Liver (tissue), 9 donors: ENCODE data around the gene MST1R. TPM values are rescaled to one million over a fixed set of nuclear protein-coding genes. Genes with fewer than 3 reads are reported as not detected.

ENCODE experiments used
- DNase-seq: peaks from one replicate; pipeline ENCODE4 v3.0.0-alpha.2; 2017; ENCODE audit warnings: low spot score
- H3K27ac ChIP-seq, 2 donors: one replicate each; pipeline ENCODE4 v1.7.0; 2013; ENCODE audit warnings: inconsistent platforms in 2 of 2, low read length in 2 of 2, control low read depth in 1 of 2, low read depth in 1 of 2, mild to moderate bottlenecking in 1 of 2
- H3K27me3 ChIP-seq, 4 donors: one replicate each; pipeline versions ENCODE4 v1.6.1 to v1.7.0; 2013; ENCODE audit warnings: low read length in 3 of 4, inconsistent platforms in 1 of 4, mild to moderate bottlenecking in 1 of 4, moderate library complexity in 1 of 4; ENCODE audit not compliant: control insufficient read depth in 4 of 4, insufficient read depth in 4 of 4
- H3K36me3 ChIP-seq, 4 donors: one replicate each; pipeline versions ENCODE4 v1.6.1 to v1.7.0; 2013; ENCODE audit warnings: low read length in 3 of 4, mild to moderate bottlenecking in 3 of 4, low read depth in 1 of 4, moderate library complexity in 1 of 4; ENCODE audit not compliant: control insufficient read depth in 4 of 4, insufficient read depth in 3 of 4
- H3K4me1 ChIP-seq, 4 donors: one replicate each; pipeline versions ENCODE4 v1.6.1 to v1.7.0; 2013; ENCODE audit warnings: low read length in 3 of 4, mild to moderate bottlenecking in 3 of 4, moderate library complexity in 1 of 4; ENCODE audit not compliant: control insufficient read depth in 4 of 4, insufficient read depth in 4 of 4
- H3K4me3 ChIP-seq, 3 donors: one replicate each; pipeline versions ENCODE4 v1.6.1 to v1.7.0; 2013; ENCODE audit warnings: low read length in 3 of 3, control low read depth in 1 of 3, low read depth in 1 of 3, mild to moderate bottlenecking in 1 of 3
- H3K9ac ChIP-seq, 2 donors: one replicate each; pipeline ENCODE4 v1.7.0; 2013; ENCODE audit warnings: low read length in 2 of 2, mild to moderate bottlenecking in 2 of 2, moderate library complexity in 2 of 2, control low read depth in 1 of 2, low read depth in 1 of 2
- H3K9me3 ChIP-seq, 4 donors: one replicate each; pipeline versions ENCODE4 v1.6.1 to v1.7.0; 2013; ENCODE audit warnings: low read length in 3 of 4; ENCODE audit not compliant: control insufficient read depth in 4 of 4
- HNF4A ChIP-seq, 2 donors: conservative IDR thresholded peaks; 2 replicates each; pipeline ENCODE4 v1.6.1; 2016; ENCODE audit warnings: antibody characterized with exemption in 2 of 2, mild to moderate bottlenecking in 2 of 2
- HNF4G ChIP-seq: IDR thresholded peaks from 2 replicates; pipeline ENCODE4 v1.6.1; 2016; ENCODE audit warnings: antibody characterized with exemption
- JUND ChIP-seq, 2 donors: IDR thresholded peaks; 2 replicates each; pipeline ENCODE4 v1.6.1; 2016; ENCODE audit warnings: antibody characterized with exemption in 2 of 2
- MAX ChIP-seq: IDR thresholded peaks from 2 replicates; pipeline ENCODE4 v1.6.1; 2016; ENCODE audit warnings: antibody characterized with exemption
- NR2F2 ChIP-seq: IDR thresholded peaks from 2 replicates; pipeline ENCODE4 v1.6.1; 2016; ENCODE audit warnings: antibody characterized with exemption
- RAD21 ChIP-seq, 2 donors: IDR thresholded peaks; 2 replicates each; pipeline ENCODE4 v1.6.1; 2016; ENCODE audit warnings: antibody characterized with exemption in 2 of 2, mild to moderate bottlenecking in 2 of 2
- RXRA ChIP-seq, 2 donors: IDR thresholded peaks; 2 replicates each; pipeline ENCODE4 v1.6.1; 2017 to 2018; ENCODE audit warnings: antibody characterized with exemption in 2 of 2, mild to moderate bottlenecking in 1 of 2
- SP1 ChIP-seq: IDR thresholded peaks from 2 replicates; pipeline ENCODE4 v1.6.1; 2018; ENCODE audit warnings: antibody characterized with exemption, mild to moderate bottlenecking
- TAF1 ChIP-seq: conservative IDR thresholded peaks from 2 replicates; pipeline ENCODE4 v1.6.1; 2016; ENCODE audit warnings: antibody characterized with exemption, mild to moderate bottlenecking
- ZBTB33 ChIP-seq: IDR thresholded peaks from 2 replicates; pipeline ENCODE4 v1.6.1; 2016; ENCODE audit warnings: antibody characterized with exemption
- WGBS: extraction: QIAGEN DNeasy Blood & Tissue Kit; methylation state at CpG from one replicate; pipeline ENCODE4 v1.1.7; 2013; 5-methylcytosine and 5-hydroxymethylcytosine counted together
- polyA plus RNA-seq, 2 donors: library from polyadenylated mRNA; stranded (reverse) in 1 of 2; unstranded in 1 of 2; fragments of 200-250 nt in 1 of 2; fragments of >200 nt in 1 of 2; fragmentation: Nextera tagmentation in 1 of 2; extraction: Ambion mirVana in 1 of 2; gene quantifications; one replicate each; pipeline versions ENCODE4 v1.2.1 to v1.2.3, GENCODE V29; 2013 to 2015
- total RNA-seq, 2 donors: library from RNA; depleted of rRNA; stranded (reverse); fragments of >200 nt; gene quantifications; one replicate each; pipeline ENCODE4 v1.2.3, GENCODE V29; 2014
- TF ChIP-seq, protein P1 (sequence below): fragments of 150-350 bp; IDR thresholded peaks from 2 replicates; pipeline ENCODE4 v1.5.1; 2017; ENCODE audit warnings: improper control_type of control experiment, low read depth, low read length; ENCODE audit not compliant: missing input control
- donor health status: healthy.
- donor health status: healthy.
- donor health status: healthy.
- donor health status: healthy.
- donor health status: healthy.

The MST1R gene
- total and polyA plus RNA-seq, 4 donors = 0.10 to 0.56 (median 0.33) TPM

DNA sequence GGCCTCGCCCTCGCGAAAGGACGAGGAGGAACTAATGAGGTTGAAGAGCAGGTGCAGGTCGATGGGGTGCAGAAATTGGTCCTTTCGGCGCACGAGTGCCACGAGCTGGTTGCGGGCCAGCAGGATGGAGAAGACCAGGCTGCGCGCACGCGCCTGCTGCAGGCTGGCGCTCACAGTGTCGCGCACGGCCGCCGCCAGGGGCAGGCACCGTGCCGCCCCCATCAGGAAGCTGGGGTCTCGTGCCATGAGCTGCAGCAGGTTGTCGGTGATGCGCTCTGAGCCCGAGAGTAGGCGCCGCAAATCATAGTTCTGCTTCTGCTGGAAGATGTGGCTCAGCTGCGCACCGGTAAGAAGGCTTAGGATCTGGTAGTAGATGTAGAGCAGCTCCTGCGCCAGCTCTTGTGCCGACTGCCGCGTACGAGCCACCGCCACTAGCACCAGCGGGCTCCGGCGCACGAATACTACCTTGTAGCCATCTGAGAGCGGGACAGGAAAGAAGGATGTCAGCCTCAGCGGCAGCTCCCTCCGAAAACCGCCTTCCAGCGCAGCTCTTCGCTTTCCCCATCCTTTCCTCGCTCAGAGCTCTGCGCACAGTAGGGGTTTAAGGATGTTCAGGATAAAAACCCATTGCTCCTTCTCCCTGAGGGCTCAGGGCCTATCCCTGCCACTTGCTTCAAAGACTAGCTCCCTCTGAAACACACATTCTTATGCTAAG lies 6.9 kb upstream of the MST1R start:
- 92% methylated on average over 48 of the region's 48 CpGs for WGBS
- Histone ChIP-seq H3K27ac (no peak overlapping the region), H3K9me3 (no peaks in the 10 kb centered on the region), H3K36me3 (peaks cover 2 to 41% (median 6%) of the 10 kb centered on the region in 4 donors), H3K9ac (no peak overlapping the region), H3K4me3 (no peak overlapping the region), H3K27me3 (no peaks in the 10 kb centered on the region), H3K4me1 (peaks cover 0 to 7% (median 4%) of the 10 kb centered on the region in 4 donors)
- no peak for DNase-seq
- TF ChIP-seq HNF4A (conservative IDR thresholded peaks at IDR 0.05) (no peak), JUND (IDR thresholded peaks at IDR 0.05) (no peak), MAX (no peak), SP1 (no peak), NR2F2 (no peak), HNF4G (no peak), TAF1 (no peak), RAD21 (IDR thresholded peaks at IDR 0.05) (no peak), ZBTB33 (no peak)

GRCh38 chr3:49908373-49909199 lies 4.9 kb upstream of the MST1R start:
- H3K9ac ChIP-seq = no peak overlapping the region
- peaks cover 4 to 12% (median 6%) of the 10 kb centered on the region in 4 donors for H3K4me1 ChIP-seq
- no peaks in the 10 kb centered on the region for H3K27me3 ChIP-seq
- no peak for DNase-seq
- WGBS = 96% methylated on average over 14 of the region's 14 CpGs
- TF ChIP-seq TAF1 (no peak), ZBTB33 (no peak), JUND (IDR thresholded peaks at IDR 0.05) (no peak), RAD21 (IDR thresholded peaks at IDR 0.05) (no peak), RXRA (IDR thresholded peaks at IDR 0.05) (no peak)
- TF ChIP-seq, protein P1, sequence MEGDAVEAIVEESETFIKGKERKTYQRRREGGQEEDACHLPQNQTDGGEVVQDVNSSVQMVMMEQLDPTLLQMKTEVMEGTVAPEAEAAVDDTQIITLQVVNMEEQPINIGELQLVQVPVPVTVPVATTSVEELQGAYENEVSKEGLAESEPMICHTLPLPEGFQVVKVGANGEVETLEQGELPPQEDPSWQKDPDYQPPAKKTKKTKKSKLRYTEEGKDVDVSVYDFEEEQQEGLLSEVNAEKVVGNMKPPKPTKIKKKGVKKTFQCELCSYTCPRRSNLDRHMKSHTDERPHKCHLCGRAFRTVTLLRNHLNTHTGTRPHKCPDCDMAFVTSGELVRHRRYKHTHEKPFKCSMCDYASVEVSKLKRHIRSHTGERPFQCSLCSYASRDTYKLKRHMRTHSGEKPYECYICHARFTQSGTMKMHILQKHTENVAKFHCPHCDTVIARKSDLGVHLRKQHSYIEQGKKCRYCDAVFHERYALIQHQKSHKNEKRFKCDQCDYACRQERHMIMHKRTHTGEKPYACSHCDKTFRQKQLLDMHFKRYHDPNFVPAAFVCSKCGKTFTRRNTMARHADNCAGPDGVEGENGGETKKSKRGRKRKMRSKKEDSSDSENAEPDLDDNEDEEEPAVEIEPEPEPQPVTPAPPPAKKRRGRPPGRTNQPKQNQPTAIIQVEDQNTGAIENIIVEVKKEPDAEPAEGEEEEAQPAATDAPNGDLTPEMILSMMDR = no peak
- H3K4me3 ChIP-seq = no peak overlapping the region
- peaks cover 2 to 41% (median 6%) of the 10 kb centered on the region in 4 donors for H3K36me3 ChIP-seq
- H3K27ac ChIP-seq = no peak overlapping the region
- no peaks in the 10 kb centered on the region for H3K9me3 ChIP-seq
